Globus pallidus (tissue), 1 donor: Measurements from ENCODE around the gene HDHD2.
"Not testable (repeated sequence)": the region's sequence is repeated elsewhere in the genome, so short reads cannot be mapped to it uniquely, and the experiment has no call there.

Experiments
- DNase-seq: peaks from one replicate; pipeline ENCODE4 v3.0.0-alpha.2; 2015; ENCODE audit warnings: low spot score

The HDHD2 gene

GRCh38 chr18:47150029-47150823 lies at the start of gene HDHD2:
Gene HDHD2 (minus strand): TSS chr18:47150500. CDS start chr18:47136439, 14,061 bp downstream.
- peak; percentile 82 for DNase-seq

DNA sequence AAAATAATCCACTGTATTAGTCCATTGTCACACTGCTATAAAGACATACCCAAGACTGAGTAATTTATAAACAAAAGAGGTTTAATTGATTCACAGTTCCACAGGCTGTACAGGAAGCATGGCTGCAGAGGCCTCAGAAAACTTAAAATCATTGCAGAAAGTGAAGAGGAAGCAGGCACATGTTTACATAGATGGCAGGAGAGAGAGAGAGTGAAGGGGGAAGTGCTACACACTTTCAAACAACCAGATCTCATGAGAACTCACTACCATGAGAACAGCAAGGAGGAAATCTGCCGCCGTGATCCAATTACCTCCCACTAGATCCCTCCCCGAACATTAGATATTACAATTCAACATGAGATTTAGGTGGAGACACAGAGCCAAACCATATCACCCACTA lies 45.7 kb upstream of the HDHD2 start:
- DNase-seq = not testable (repeated sequence)

DNA sequence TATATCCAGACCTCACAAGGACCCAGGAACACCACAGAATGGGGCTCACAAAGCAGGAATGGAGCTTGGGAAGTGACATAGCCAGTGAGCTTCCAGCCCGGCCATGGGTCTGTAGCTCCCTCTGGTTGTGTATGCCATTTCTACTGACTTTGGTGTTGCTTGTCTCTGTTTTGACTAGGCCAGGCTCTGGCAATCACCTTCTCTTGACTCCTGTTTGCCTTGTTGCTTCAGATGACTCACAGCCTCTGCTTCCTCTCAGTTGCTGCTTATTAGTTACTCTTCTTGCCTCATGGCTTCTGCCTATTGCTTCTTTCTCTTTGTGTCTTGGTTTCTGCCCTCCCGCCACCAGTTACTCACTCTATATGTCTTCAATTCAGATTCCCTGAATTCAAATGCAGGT lies 41.7 kb upstream of the HDHD2 start:
- no peak for DNase-seq

- DNase-seq = no peak
Measured at GRCh38 chr18:47187721-47188120, 37.4 kb upstream of the HDHD2 start.

- DNase-seq = no peak
Measured at GRCh38 chr18:47184419-47185050, 34.2 kb upstream of the HDHD2 start.

GRCh38 chr18:47182156-47182555 lies 31.9 kb upstream of the HDHD2 start:
- not testable (repeated sequence) for DNase-seq

DNA sequence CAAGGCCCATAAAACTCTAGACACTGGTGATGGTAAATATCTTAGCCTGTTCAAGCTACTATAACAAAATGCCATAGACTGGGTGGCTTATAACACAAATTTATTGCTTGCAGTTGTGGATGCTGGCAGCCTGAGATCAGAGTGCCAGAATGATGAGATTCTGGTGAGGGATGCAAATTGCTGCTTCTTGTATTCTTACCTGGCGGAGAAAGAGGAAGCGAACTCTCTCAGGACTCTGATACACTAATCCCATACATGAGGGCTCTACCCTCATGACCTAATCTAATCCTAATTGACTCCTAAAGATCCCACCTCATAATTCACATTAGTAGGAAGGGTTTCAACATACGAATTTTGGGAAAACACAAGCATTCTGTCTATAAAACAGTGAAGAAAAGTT lies 30.5 kb upstream of the HDHD2 start:
- no peak for DNase-seq

- no peak for DNase-seq
Measured at GRCh38 chr18:47179520-47179919, 29.2 kb upstream of the HDHD2 start.

- DNase-seq = peak; percentile 87
Measured at GRCh38 chr18:47175898-47176575, 25.7 kb upstream of the HDHD2 start, which contains the start of gene IER3IP1. Gene IER3IP1 (minus strand): TSS chr18:47176364. CDS start chr18:47176277, 87 bp downstream.

DNA sequence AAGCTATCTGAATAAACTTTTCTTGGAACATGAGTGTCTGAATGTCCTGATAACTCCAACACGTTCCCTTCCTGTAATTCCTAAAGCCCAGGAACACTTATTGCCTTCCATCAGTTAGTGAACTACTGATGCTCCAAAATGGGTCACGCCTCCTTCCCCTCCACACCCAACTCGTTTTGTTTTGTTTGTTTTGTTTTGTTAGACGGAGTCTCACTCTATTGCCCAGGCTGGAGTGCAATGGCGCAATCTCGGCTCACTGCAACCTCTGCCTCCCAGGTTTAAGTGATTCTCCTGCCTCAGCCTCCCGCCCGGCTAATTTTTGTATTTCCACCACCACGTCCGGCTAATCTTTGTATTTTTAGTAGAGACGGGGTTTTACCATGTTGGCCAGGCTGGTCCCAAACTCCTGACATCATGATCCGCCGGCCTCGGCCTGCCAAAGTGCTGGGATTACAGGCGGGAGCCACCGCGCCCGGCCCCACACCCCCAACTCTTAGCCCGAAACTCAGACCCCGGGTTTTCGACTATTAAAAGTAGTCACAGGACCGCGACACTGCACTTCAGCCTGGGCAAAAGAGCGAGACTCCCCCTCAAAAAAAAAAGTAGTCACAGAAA lies 25.1 kb upstream of the HDHD2 start:
- no peak for DNase-seq

GRCh38 chr18:47174545-47175116 lies 24.3 kb upstream of the HDHD2 start:
- DNase-seq = no peak

DNA sequence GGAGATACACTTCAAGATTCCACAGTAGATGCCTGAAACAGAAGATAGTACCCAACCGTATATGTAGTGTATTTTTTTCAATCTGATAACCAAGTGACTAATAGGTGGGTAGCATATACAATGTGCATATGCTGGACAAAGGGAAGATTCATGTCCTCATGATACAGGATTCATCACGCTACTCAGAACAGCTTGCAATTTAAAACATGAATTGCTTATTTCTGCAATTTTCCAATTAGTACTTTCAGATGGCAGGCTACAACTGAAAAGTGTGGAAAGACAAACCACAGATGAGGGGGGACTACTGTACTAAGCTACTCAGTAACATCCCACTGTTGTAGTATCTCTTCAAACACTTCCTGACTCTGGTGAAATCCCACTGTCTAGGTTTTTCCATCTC lies 22.2 kb upstream of the HDHD2 start:
- no peak for DNase-seq

DNA sequence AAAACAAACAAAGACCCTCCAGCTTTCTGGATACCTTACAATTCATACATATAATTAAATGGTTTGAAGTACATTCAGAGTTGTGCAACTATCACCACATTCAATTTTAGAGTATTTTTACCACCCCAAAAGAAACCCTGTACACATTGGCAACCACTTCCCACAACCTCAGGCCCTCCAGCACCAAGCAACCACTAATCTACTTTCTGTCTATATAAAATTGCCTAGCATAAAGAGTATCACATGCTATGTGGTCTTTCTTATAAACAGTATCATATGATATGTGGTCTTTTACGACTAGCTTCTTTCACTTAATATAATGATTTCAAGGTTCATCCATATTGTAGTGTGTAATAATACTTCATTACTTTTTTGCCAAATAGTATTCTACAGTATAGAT lies 18.6 kb upstream of the HDHD2 start:
- DNase-seq = no peak

DNA sequence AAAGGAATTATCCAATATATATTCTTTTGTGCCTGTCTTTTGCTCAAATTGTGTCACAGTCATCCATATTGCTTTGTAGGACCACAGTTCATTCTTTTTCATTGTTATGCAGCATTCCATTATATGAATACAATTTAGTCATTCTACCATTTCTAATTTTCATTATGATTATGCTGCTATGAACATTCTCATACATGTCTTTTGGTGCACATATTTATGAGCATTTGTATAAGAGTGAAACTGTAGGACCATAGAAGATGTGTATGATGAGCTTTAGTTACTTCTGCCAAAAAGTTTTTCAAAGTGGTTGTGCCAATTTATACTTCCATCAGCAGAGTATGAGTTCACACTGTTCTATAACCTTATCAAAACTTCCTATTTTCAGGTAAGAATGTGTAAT lies 18.2 kb upstream of the HDHD2 start:
- DNase-seq = no peak

GRCh38 chr18:47166294-47166693 lies 16.0 kb upstream of the HDHD2 start:
- DNase-seq = no peak

DNA sequence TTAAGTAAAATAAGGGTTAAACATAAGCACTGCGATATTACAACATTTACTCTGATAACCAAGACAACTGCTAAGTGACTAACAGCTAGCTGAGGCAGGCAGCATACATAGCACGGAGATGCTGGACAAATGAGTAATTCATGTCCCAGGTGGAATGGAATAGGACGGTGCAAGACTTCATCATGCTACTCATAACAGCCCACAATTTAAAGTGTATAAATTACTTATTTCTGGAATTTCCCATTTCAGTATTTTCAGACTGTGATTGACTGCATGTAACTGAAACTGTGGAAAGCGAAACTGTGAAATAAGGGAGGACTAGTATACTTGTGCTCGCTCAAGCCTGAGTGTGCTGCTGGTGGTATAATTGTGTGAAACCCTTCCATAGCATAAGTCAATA lies 12.9 kb upstream of the HDHD2 start:
- no peak for DNase-seq

GRCh38 chr18:47160256-47160655 lies 10.0 kb upstream of the HDHD2 start:
- DNase-seq = no peak

- DNase-seq = not testable (repeated sequence)
Measured at GRCh38 chr18:47158404-47158803, 8.1 kb upstream of the HDHD2 start.

DNA sequence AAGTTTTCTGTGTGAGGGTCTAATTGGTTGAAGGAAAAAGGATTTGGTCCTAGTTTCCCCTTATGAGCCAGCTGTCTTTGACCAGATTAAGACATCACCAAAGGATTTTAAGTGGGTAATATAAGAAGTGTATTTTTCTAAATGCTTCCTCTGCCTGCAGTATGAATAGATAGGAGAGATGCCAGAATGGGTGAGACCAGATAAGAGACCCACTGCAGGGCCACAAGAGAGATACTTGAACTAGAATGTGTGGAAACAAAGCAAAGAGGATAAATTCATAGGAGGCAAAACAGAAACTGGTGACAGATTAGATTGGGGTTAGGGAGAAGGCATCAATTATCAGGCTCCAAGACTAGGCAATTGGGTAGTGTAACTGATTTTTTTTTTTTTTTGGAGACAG lies 1.1 kb upstream of the HDHD2 start:
- DNase-seq = no peak

DNA sequence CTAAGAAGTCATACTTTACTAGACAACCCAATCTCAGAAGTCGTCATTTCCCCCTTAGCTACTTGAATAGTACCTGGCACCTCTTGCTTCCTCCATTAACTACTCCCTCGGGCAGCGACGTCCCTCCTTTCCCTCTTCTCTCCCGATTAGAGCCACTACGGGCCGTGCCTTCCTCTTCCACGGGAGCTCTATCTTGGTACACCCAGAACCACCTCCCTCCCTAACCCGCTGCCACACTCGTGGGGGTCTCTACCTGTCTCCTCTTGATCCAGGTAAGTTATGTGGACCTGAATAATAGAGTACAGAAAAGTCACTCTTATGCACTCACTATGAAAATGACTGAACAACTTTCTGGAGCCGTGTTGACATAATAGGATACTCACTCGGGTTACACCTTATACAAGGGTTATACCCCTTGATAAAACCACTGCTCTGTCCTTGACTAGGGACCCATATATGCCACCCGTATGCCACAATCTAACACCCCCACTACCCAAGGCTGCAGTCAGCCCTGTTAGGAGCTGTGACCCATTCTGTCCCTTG lies 595 bp upstream of the HDHD2 start:
- DNase-seq = no peak

- peak; percentile 4 for DNase-seq
Measured at GRCh38 chr18:47149457-47150028, 757 bp downstream of the HDHD2 start.

DNA sequence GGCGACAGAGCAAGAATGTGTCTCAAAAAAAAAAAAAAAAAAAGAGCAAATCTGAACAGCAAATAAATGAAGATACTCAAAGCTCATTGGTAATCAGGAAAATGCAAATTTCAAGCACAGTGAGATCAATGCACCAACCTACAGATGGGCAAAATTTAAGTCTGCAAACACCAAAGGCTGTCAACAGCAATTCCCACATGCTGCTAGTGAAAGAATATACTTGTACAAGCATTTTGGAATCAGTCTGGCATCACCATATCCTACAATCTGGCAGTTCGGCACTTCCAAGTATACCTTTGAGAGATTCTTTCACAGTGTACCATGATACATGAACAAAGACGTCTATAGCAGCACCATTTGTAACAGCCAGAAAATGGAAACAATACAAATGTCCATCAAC lies 4.1 kb downstream of the HDHD2 start:
- DNase-seq = no peak
